Upper lobe of left lung (tissue), 6 donors: Measurements from ENCODE around the gene ATF7. TPM values are rescaled to one million over a fixed set of nuclear protein-coding genes. Genes with fewer than 3 reads are reported as not detected.
A peak's percentile ranks its signal among the peaks of the same experiment; 100 is the strongest.

Experiments
- ATAC-seq, 2 donors: fragments of 200-7000 bp; cut with Tn5 transposase; one replicate each; pipeline ENCODE4 v1.9.1; 2022; ENCODE audit warnings: mild to moderate bottlenecking in 2 of 2, moderate library complexity in 2 of 2; ENCODE audit not compliant: low FRiP score in 2 of 2
- DNase-seq, 2 donors: peaks; one replicate each; pipeline ENCODE4 v3.0.0-alpha.2; 2019 to 2020
- H3K27ac ChIP-seq, 4 donors: fragments of 200-600 bp; sonication (generic); one replicate each; pipeline ENCODE4 v1.5.1; 2016 to 2019
- H3K27me3 ChIP-seq, 4 donors: fragments of 200-600 bp; sonication (generic); one replicate each; pipeline ENCODE4 v1.5.1; 2017 to 2019
- H3K36me3 ChIP-seq, 4 donors: fragments of 200-600 bp; sonication (generic); one replicate each; pipeline ENCODE4 v1.5.1; 2016 to 2019
- H3K4me1 ChIP-seq, 4 donors: fragments of 200-600 bp; sonication (generic); one replicate each; pipeline ENCODE4 v1.5.1; 2018 to 2019
- H3K4me3 ChIP-seq, 4 donors: fragments of 200-600 bp; sonication (generic); one replicate each; pipeline ENCODE4 v1.5.1; 2017 to 2019; ENCODE audit warnings: mild to moderate bottlenecking in 2 of 4, moderate library complexity in 1 of 4
- H3K9me3 ChIP-seq, 4 donors: fragments of 200-600 bp; sonication (generic); one replicate each; pipeline ENCODE4 v1.5.1; 2018 to 2019
- EP300 ChIP-seq, 4 donors: sonication (generic); formaldehyde crosslinking; IDR thresholded peaks; one replicate each; pipeline ENCODE4 v1.5.1; 2017; ENCODE audit warnings: antibody characterized with exemption in 4 of 4, control low read depth in 2 of 4
- POLR2A ChIP-seq, 4 donors: fragments of 450-650 bp; IDR thresholded peaks; one replicate each; pipeline ENCODE4 v1.5.1; 2016 to 2017; ENCODE audit warnings: antibody characterized with exemption in 4 of 4, mild to moderate bottlenecking in 2 of 4
- POLR2AphosphoS5 ChIP-seq, 2 donors: sonication (generic); formaldehyde crosslinking; IDR thresholded peaks; one replicate each; pipeline ENCODE4 v1.5.1; 2017; ENCODE audit warnings: antibody characterized with exemption in 2 of 2
- whole genome bisulfite sequencing, 2 donors: methylation state at CpG; one replicate each; pipeline ENCODE4 v1.1.5; 2017 to 2018; 5-methylcytosine and 5-hydroxymethylcytosine counted together
- total RNA-seq, 6 donors: library from RNA; depleted of rRNA in 4 of 6; stranded (reverse); fragments of >200 nt in 4 of 6; gene quantifications; one replicate each; pipeline versions ENCODE4 v1.1.0 to v1.2.1, GENCODE V29; 2016 to 2021
- TF ChIP-seq, protein P1 (sequence below), 6 experiments: fragments of 450-650 bp in 4 of 6; fragments of 200-600 bp in 2 of 6; sonication (generic) in 2 of 6; IDR thresholded peaks; one replicate each; pipeline ENCODE4 v1.5.1; 2016 to 2019; ENCODE audit warnings: antibody characterized with exemption in 6 of 6
- donor health status: DM: no; HTN: no; CAD: no; lungs with moderate emphysema.
- donor health status: DM: no; HTN: yes; CAD: no; lungs with severe emphysema.

Gene ATF7
- total RNA-seq, 6 donors from 2014 or later: 23.4 to 48.9 (median 41.2) TPM

- no peak for DNase-seq
- 68 to 78% methylated on average over 1 of the region's 1 CpG for WGBS, 2 donors
- TF ChIP-seq POLR2A (IDR thresholded peaks at IDR 0.05): no peak
- no peak for TF ChIP-seq POLR2AphosphoS5 (IDR thresholded peaks at IDR 0.05)
Observed at GRCh38 chr12:53631721-53632120, 5.5 kb upstream of the ATF7 start.

DNA sequence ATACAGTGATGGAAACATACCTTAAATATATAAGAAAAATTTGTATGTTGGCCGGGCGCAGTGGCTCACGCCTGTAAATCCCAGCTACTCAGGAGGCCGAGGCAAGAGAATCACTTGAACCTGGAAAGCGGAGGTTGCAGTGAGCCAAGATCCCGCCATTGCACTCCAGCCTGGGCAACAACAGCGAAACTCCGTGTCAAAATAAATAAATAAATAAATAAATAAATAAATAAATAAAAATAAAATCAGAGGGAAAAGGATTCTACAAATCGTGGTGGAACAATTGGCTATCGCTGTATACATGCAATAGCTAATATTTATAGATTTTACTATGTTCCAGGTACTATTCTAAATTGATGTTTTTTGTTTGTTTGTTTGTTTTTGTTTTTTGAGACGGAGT lies 1.7 kb upstream of the ATF7 start:
- no peak for DNase-seq
- Histone ChIP-seq H3K27me3 (no peaks in the 10 kb centered on the region), H3K27ac (no peak overlapping the region), H3K4me3 (no peak overlapping the region), H3K4me1 (peaks cover 16 to 35% (median 28%) of the 10 kb centered on the region in 4 donors), H3K9me3 (no peaks in the 10 kb centered on the region), H3K36me3 (no peaks in the 10 kb centered on the region)
- ATAC-seq: no peak
- TF ChIP-seq, protein P1, sequence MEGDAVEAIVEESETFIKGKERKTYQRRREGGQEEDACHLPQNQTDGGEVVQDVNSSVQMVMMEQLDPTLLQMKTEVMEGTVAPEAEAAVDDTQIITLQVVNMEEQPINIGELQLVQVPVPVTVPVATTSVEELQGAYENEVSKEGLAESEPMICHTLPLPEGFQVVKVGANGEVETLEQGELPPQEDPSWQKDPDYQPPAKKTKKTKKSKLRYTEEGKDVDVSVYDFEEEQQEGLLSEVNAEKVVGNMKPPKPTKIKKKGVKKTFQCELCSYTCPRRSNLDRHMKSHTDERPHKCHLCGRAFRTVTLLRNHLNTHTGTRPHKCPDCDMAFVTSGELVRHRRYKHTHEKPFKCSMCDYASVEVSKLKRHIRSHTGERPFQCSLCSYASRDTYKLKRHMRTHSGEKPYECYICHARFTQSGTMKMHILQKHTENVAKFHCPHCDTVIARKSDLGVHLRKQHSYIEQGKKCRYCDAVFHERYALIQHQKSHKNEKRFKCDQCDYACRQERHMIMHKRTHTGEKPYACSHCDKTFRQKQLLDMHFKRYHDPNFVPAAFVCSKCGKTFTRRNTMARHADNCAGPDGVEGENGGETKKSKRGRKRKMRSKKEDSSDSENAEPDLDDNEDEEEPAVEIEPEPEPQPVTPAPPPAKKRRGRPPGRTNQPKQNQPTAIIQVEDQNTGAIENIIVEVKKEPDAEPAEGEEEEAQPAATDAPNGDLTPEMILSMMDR (IDR thresholded peaks at IDR 0.05): no peak
- no peak for TF ChIP-seq EP300 (IDR thresholded peaks at IDR 0.05)
- TF ChIP-seq POLR2A (IDR thresholded peaks at IDR 0.05): no peak
- no peak for TF ChIP-seq POLR2AphosphoS5 (IDR thresholded peaks at IDR 0.05)
- WGBS, 2 donors: 88 to 91% methylated on average over 11 of the region's 11 CpGs

More at GRCh38 chr12:53631721-53632120, 5.5 kb upstream of the ATF7 start:
- Histone ChIP-seq H3K27me3 (no peaks in the 10 kb centered on the region), H3K27ac (no peak overlapping the region), H3K9me3 (no peaks in the 10 kb centered on the region), H3K4me1 (peaks cover 2 to 7% (median 3%) of the 10 kb centered on the region in 4 donors), H3K4me3 (no peak overlapping the region), H3K36me3 (no peaks in the 10 kb centered on the region)
- no peak for ATAC-seq

DNA sequence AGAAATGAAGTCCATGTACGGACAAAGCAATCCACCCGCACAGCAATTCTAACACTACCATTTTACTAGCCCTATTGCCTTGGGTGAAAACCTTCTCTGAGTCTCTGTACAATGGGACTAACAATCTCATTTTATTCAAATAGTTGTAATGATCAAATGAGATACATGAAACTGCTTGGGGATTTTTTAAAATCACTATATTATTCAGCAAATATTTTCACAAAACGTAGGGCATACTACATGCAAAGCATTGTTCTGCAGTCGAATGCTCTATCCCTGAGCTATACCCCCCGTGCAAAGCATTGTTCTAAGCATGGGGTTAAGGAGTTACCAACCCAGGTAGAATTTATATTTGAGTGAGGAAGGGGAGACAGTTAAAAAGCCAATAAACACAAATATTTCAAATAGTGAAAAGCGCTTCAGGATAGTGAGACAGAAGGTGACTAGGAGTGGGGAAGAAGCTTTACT lies 554 bp upstream of the ATF7 start:
- Histone ChIP-seq H3K4me1 (peaks cover 26 to 46% (median 36%) of the 10 kb centered on the region in 4 donors), H3K4me3 (peak overlapping the region; percentile 42 to 68 (median 61)), H3K27me3 (no peaks in the 10 kb centered on the region), H3K36me3 (no peaks in the 10 kb centered on the region), H3K27ac (peak overlapping the region; percentile 87 to 98 (median 94)), H3K9me3 (no peaks in the 10 kb centered on the region)
- no peak for TF ChIP-seq POLR2AphosphoS5 (IDR thresholded peaks at IDR 0.05)
- no peak for TF ChIP-seq POLR2A (IDR thresholded peaks at IDR 0.05)
- TF ChIP-seq EP300 (IDR thresholded peaks at IDR 0.05): no peak
- TF ChIP-seq, protein P1 (IDR thresholded peaks at IDR 0.05): no peak
- DNase-seq: no peak
- no peak for ATAC-seq
- 21 to 22% methylated on average over 6 of the region's 6 CpGs for WGBS, 2 donors

- WGBS, 2 donors: 7 to 10% methylated on average over 5 of the region's 5 CpGs
Observed at GRCh38 chr12:53625373-53625945, 723 bp downstream of the ATF7 start.

DNA sequence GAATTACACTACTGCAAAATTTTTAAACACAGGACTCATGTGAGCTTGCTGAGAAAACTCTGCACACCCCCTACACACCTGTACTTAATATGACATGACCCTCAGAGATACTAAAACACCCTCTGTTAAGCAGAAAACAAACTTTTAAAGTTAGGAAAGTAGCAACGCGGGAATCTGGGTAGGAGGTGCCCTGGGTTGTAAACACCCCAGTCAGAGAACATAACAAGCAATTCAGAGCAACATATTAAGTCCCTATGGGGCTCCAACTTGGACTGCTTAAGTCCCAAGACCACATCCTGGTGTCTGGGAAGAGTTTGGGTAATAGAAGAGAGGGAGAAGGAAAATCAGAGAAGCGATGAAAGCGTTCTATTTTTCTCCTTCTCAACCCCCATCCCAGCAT lies 1.2 kb downstream of the ATF7 start:
- WGBS, 2 donors: 20 to 32% methylated on average over 4 of the region's 4 CpGs
- no peaks in the 10 kb centered on the region for H3K9me3 ChIP-seq
- no peaks in the 10 kb centered on the region for H3K27me3 ChIP-seq
- peak overlapping the region; percentile 87 to 98 (median 94) for H3K27ac ChIP-seq
- H3K4me1 ChIP-seq: peaks cover 30 to 52% (median 36%) of the 10 kb centered on the region in 4 donors
- DNase-seq (no peak), ATAC-seq (no peak)
- peak overlapping the region; percentile 54 to 68 (median 66) for H3K4me3 ChIP-seq
- TF ChIP-seq POLR2A (IDR thresholded peaks at IDR 0.05) (no peak), POLR2AphosphoS5 (IDR thresholded peaks at IDR 0.05) (no peak), EP300 (IDR thresholded peaks at IDR 0.05) (no peak)
- TF ChIP-seq, protein P1 (IDR thresholded peaks at IDR 0.05): no peak
- peaks cover 0 to 3% (median 0%) of the 10 kb centered on the region in 4 donors for H3K36me3 ChIP-seq

More at GRCh38 chr12:53625373-53625945, 723 bp downstream of the ATF7 start:
- H3K9me3 ChIP-seq: no peaks in the 10 kb centered on the region
- peak overlapping the region; percentile 54 to 68 (median 66) for H3K4me3 ChIP-seq
- no peak for TF ChIP-seq EP300 (IDR thresholded peaks at IDR 0.05)
- TF ChIP-seq POLR2AphosphoS5 (IDR thresholded peaks at IDR 0.05): no peak
- no peak for TF ChIP-seq POLR2A (IDR thresholded peaks at IDR 0.05)
- TF ChIP-seq, protein P1 (IDR thresholded peaks at IDR 0.05): no peak
- peak overlapping the region; percentile 87 to 98 (median 94) for H3K27ac ChIP-seq
- H3K27me3 ChIP-seq: no peaks in the 10 kb centered on the region
- no peak for ATAC-seq
- peaks cover 0 to 3% (median 0%) of the 10 kb centered on the region in 4 donors for H3K36me3 ChIP-seq
- no peak for DNase-seq
- peaks cover 30 to 52% (median 36%) of the 10 kb centered on the region in 4 donors for H3K4me1 ChIP-seq
